Stimulated activated CD4-positive, alpha-beta T cell treated with anti-CD3 and anti-CD28 coated beads, Interleukin-1b, Interleukin-23, amount 100 ng/mL, for 4 hours (primary cell): ENCODE measurements around the gene BCL7B.
"Not testable (repeated sequence)": the region's sequence is repeated elsewhere in the genome, so short reads cannot be mapped to it uniquely, and the experiment has no call there.

ENCODE experiments used
- DNase-seq, 2 donors: peaks; one replicate each; pipeline ENCODE4 v3.0.0-alpha.2; 2020; ENCODE audit warnings: low read depth in 2 of 2

BCL7B gene

DNA sequence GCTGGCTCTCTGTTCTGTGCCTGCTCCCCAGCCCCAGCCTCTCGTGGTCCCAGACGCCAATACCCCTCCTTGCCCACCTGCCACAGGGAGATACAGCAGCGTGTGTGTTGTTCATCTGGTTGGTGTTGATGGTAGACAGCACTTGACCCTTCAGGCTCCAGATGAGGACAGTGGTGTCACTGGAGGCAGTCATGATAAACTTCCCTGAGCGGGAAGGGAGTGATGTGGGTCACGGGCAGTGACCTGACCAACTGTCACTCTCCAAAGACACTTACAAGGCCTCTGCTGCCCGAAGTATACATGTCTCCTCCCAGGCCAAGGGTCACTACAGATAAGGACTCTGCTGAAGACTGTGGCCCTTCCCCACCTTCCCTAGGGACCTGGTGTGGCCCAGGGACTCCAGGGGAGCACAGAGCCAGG, 15.3 kb upstream of the BCL7B start:
- no peak for DNase-seq

DNA sequence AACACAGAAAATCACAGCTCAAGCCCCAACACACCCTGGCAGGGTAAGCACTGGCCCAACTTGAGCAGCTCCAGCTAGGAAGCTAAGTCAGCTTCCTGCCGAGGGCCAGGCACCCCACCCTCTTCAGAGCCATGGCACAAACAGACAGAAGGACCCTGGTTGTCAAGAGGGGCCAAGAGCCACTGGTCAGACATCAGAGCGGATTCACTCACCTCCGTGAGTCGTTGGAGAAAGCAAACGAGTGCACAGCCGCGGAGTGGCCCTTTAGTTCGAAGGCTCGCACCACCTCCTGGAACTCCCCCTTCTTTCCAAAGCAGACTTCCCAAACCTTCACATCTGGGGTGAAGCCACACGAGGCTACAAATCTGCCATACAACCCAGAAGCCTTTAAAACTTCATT, 13.5 kb upstream of the BCL7B start:
- DNase-seq = no peak

- no peak for DNase-seq
Observed at GRCh38 chr7:73570521-73570920, 13.0 kb upstream of the BCL7B start.

- no peak for DNase-seq
Observed at GRCh38 chr7:73569042-73569608, 11.6 kb upstream of the BCL7B start.

DNA sequence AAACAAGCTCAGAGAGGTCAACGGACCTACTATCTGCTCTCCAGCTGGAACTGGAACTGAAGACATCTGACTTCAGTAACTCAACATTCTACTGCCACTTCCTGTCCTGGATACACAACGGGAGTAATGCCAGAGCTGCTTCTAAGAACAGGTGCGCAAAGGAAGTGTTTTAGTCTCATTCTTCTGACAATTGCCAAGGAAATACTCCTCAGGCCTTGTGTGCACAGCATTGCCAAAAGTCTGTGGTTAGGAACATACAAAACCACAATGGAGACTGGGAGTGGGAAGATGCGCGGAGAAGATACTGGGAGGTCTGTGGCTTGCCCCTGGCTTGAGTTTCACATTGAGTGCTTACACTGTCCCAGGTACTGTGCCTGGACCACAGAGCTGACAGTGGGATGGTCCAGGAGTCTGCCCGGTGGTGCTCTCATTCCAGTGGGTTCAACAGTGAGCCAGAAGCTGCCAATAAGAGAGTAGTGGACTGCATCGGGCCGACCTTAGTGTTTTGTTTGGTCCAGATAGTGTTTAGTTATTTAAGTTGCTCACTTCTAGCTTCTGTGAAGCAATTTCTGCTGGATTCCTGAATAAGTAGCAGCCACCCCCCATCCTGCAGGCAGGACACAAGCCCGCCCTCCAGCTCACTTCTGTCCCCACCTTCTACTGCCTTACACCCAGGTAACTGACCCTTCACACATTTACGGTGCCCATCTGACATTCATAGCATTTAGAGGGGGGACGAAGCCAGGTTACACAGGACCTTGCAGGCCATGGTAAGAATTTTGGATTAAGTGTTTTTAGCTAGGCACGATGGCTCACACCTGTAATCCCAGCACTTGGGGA, 10.6 kb upstream of the BCL7B start:
- no peak for DNase-seq

DNA sequence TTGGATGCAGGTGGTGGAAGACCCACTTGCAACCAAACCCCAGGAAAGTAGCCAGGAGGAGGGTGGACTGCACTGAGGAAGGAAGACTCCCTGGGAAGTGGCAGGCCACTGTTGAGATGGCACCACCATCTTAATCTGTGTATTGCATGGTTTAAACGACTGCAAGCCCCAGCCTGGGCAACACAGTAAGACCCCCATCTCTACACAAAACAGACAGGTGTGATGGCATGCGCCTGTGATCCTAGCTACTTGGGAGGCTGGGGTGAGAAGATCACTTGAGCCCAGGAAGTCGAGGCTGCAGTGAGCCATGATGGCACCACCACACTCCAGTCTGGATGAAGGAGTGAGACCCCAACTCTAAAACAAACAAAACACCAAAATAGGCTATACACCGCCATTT, 9.7 kb upstream of the BCL7B start:
- DNase-seq = no peak

- not testable (repeated sequence) for DNase-seq
Observed at GRCh38 chr7:73566431-73566830, 8.9 kb upstream of the BCL7B start.

DNA sequence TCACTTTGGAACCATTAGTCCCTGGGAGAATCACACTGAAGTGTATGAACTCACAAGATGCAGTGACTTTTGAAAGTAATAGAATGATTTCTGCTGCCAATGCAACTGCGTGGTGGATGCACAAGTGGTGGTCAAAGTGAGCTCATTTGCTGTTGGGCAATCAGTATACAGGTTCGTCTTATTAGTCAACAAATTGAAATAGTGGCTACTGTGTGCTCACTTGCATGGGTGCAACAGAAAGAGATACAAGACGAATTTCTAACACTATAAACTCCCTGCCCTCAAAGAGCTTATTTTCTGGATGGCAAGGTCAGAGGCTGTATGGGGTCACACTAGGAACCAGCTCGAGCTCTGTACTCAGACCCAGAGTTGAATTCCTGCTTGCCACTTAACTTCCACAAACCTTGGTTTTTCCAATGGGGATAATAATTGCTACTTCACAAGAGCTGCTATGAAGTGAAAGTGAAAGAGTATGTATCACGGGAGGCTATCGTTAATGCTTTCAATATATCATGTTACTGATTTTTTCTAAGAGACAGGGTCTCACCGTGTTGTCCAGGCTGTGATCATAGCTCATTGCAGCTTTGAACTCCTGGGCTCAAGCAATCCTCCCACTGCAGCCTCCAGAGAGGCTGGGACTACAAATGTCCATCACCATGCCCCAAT, 8.3 kb upstream of the BCL7B start:
- DNase-seq = no peak

DNA sequence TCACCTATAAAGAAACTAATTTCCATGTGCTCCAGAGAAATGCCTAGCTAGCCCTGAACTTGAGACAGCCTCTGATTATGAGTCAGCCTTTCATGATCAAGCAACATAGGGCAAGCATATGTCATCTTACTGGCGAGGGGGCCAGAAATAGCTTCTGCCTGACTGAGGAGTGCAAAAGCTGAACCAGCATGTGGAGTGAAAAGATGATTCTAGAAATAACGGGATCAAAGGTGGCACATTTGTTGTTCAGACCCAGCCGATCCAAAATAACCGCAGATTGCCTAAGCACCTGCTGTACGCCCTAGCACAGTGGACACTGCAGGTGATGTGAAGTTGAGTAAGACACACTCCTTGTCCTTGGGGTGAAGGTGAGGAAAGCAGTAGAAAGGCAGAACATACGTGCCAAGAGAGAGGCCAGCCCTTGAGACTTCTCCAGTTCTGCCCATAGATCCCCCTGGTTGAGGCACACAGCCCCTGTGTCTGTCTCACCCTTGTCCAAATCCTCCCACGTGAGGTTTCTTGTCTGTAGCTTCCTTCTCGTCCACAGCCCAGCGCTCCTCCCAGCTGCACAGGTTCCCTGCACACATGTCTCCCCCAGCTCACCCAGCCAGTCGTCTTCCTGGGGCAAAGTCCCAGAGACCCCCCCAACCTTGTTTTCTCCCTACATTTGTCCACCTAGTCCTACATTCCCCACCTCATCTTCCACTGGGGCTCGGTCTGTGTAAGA, 2.8 kb upstream of the BCL7B start:
- no peak for DNase-seq

GRCh38 chr7:73557108-73557396, 438 bp downstream of the BCL7B start:
- peak; percentile 79 to 86 for DNase-seq

DNA sequence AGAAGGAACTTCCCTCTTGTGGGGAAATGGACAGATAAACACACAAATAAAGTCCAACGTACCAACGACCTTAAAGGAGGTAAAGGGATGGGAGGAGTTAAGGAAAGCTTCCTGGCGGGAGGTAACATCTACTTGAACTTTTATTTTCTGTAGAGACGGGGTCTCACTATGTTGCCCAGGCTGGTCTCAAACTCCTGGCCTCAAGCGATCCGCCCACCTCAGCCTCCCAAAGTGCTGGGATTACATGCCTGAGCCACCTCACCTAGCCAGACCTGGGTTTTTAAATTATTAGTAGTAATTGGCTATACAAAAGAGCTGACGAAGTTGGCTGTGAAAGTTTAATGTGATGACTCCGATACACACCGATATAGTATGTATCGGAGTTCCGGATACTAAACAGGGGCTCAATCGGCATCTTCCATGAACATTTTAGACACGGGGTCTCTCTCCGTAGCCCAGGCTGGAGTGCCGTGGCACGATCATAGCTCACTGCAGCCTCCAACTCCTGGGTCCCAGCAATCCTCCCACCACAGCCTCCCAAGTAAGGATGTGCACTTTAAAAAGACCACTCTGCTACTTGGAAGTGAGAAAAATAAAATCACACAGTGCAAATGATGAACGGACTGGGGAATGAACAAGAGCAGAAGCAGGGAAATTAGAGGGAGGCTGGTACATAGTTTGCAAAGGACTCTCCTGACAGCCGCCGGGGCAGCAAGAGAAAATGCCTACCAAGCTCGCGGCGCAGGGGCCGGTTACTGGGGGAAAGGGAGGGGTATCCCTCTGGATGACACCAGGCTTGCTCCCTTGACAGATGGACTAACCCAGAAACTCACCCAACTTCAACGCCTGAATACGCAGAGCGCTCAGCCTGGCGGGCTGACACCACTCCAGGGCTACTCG, 1.0 kb downstream of the BCL7B start:
- no peak for DNase-seq

GRCh38 chr7:73555411-73555982, 2.0 kb downstream of the BCL7B start:
- DNase-seq = no peak

DNA sequence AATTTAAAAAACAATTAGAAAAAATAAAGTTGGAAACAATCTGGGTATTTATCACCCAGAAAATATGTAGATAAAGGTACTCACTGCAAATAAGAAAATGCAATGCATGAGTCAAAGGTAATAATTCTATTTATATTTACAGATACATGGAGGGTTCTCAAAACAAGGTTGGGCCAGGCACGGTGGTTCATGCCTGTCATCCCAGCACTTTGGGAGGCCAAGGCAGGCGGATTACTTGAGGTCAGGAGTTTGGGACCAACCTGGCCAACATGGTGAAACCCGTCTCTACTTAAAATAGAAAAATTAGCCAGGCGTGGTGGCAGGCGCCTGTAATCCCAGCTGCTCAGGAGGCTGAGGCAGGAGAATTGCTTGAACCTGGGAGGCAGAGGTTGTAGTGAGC, 7.4 kb downstream of the BCL7B start:
- not testable (repeated sequence) for DNase-seq

DNA sequence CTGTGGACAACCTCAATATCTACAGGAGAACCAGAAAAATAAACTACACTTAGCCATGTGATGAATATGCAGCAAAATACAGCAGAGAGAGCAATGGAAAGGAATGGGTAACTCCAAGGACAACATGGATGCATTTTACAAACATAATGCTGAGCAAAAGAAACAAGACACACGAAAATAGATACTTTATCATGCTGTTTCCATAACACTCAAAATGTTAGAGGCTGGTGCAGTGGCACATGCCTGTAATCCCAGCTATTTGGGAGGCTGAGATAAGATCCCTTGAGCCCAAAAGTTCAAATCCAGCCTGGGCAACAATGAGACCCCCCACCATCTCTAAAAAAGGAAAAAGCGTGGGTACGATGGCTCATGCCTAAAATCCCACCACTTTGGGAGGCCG, 8.3 kb downstream of the BCL7B start:
- no peak for DNase-seq

- no peak for DNase-seq
Observed at GRCh38 chr7:73547841-73548240, 9.6 kb downstream of the BCL7B start.

- no peak for DNase-seq
Observed at GRCh38 chr7:73544678-73545077, 12.8 kb downstream of the BCL7B start.

GRCh38 chr7:73541722-73542121, 15.8 kb downstream of the BCL7B start:
- DNase-seq = no peak

DNA sequence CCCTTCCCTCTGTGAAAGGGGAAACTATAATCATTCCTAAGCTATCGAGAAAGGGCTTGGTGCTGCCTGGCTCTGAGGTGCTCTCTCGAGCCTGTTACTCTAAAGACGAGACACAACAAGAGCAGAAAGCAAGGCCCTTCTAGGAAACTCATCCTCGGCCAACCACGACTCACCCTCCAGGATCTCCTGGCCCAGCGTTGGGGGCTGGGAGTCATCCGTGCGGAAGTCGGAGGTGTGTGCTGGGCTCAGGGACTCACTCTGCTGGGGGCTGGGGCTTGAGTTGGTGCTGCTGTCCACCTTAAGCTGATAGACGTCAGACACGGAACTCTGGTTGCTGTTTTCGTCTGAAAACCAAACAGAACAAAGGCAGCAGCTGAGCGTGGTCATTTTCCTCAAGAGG, 17.8 kb downstream of the BCL7B start:
- no peak for DNase-seq

DNA sequence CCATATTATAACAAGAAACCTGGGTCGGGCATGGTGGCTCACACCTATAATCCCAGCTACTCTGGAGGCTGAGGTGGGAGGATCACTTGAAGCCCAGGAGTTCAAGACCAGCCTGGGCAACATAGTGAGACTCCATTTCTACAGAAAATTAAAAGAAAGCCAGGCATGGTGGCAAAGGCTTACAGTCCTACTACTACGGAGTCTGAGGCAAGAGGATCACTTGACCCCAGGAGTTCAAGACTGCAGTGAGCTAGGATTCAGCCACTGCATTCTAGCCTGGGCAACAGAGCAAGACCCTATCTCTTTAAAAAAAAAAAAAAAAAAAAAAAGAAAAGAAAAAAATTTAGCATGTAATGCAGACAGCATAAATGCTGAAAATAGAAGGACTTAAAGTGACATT, 19.0 kb downstream of the BCL7B start:
- DNase-seq = not testable (repeated sequence)

- DNase-seq = no peak
Observed at GRCh38 chr7:73537051-73537450, 20.4 kb downstream of the BCL7B start.

DNA sequence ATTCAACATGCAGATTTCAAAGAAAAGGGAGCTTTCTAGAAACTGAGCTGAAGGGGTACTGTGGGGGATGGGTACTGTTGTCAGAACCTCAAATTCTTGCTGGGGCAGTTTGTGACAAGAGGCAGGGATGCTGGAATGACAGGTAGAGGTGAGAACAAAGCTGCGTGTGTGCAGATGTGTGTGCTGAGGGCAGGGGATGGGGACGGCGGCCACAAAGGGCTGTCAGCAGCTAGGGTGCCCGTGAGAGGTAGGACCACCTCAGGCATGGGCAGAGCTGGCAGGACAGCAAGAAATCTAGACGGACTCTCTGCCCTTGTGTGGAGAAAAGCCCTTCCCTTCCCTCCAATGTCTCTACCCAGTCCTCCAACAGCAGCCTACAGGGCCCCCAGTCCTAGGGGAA, 21.0 kb downstream of the BCL7B start:
- DNase-seq = no peak
